Measurements from ENCODE around the gene RNF220. TPM values are rescaled to one million over a fixed set of nuclear protein-coding genes. Genes with fewer than 3 reads are reported as not detected.

RNF220 gene
- total RNA-seq, 1 donor from 2014 or later: 72.5 TPM

DNA sequence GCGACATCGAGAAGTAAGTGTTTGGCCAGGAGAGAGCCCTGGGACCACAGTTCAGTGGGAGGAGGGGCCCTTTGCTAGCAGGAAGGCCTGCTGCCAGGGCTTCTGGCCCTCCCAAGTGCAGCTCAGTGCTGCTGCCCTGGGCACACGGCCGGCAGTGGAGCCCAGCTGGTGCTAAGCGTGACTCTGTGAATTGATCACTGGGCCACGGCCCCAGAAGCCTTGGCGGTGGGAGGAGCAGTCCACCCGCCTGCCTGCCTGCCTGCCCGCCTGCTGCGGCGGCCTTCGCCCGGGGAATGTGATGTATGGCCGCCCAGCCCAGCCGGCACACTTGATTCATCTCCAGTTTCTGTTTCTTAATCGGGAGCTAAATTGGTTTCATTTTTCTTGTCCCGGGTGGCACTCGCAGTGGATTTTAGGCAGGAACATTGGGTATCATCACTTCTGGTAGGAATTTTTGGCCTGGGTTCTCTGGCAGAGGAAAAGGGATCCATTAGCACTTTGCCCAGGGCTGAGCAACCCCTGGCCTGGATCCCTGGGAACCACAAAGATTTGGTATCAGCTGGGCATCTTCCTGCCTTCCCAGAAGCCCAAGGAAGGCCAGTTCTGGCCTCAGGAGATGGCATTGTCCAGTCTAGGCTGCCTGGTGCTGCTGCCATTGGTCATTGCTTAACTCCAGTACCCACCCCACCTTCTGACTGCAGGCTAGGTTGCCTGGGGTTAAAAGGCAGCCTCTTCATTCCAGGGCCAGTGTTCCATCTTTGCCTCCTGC, 240.6 kb downstream of the RNF220 start:
- Histone ChIP-seq H3K27ac (peak overlapping the region; percentile 20), H3K4me3 (no peak overlapping the region), H3K27me3 (ENCODE audit: low read depth) (no peaks in the 10 kb centered on the region), H3K9me3 (no peaks in the 10 kb centered on the region), H3K36me3 (peaks cover 100% of the 10 kb centered on the region), H3K4me1 (no peaks in the 10 kb centered on the region)
- TF ChIP-seq, protein P1, sequence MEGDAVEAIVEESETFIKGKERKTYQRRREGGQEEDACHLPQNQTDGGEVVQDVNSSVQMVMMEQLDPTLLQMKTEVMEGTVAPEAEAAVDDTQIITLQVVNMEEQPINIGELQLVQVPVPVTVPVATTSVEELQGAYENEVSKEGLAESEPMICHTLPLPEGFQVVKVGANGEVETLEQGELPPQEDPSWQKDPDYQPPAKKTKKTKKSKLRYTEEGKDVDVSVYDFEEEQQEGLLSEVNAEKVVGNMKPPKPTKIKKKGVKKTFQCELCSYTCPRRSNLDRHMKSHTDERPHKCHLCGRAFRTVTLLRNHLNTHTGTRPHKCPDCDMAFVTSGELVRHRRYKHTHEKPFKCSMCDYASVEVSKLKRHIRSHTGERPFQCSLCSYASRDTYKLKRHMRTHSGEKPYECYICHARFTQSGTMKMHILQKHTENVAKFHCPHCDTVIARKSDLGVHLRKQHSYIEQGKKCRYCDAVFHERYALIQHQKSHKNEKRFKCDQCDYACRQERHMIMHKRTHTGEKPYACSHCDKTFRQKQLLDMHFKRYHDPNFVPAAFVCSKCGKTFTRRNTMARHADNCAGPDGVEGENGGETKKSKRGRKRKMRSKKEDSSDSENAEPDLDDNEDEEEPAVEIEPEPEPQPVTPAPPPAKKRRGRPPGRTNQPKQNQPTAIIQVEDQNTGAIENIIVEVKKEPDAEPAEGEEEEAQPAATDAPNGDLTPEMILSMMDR (IDR thresholded peaks at IDR 0.05): no peak
- ATAC-seq: peak; percentile 37 to 41
- intact Hi-C loops (cut with DNase I): no loop called here
- DNase-seq: no peak

DNA sequence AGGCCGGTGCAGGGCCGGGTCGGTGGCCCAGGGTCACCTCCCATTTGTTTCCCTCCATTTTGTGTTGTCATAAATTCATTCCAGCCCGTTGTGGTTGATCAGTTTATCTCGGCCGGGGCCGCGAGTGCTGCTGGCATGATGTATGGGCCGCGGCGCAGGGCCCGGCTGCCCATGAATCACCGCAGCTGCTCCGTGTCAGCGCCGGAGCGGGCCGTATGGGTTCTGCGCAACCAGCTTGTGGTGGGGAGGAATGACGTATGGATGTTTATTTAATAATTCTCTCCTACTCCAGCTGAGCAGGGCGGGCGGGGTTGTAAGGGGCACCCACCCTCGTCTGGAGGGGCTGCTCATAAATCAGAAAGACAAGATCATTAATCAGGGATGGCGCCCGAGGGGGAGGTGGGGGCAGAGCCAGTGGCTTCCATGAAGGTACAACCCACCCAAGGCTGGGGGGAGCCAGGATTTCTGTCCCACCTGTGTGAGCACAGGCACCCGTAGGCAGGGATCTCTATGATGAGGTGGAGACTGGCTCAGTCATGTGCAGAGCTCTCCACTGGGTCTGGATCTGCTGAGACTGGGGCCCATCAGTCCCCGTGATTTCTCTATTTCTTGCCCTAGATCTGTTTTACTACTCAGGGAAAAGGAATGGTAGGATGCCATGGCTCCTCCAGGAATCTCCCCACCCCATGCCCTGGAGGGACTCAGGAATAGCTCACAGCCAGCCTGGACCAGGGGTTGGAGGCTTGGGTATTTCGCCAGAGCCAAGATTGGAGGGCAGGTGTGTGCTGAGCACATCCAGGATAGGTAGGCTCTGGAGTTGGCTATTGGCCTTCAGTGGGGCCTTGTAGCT, 241.4 kb downstream of the RNF220 start:
- intact Hi-C loops (cut with DNase I): no loop called here
- no peaks in the 10 kb centered on the region for H3K4me1 ChIP-seq
- no peaks in the 10 kb centered on the region for H3K27me3 ChIP-seq (ENCODE audit: low read depth)
- TF ChIP-seq, protein P1 (IDR thresholded peaks at IDR 0.05): no peak
- H3K27ac ChIP-seq: peak overlapping the region; percentile 20
- H3K36me3 ChIP-seq: peaks cover 100% of the 10 kb centered on the region
- ATAC-seq (no peak), DNase-seq (no peak)
- H3K4me3 ChIP-seq: no peak overlapping the region
- no peaks in the 10 kb centered on the region for H3K9me3 ChIP-seq

DNA sequence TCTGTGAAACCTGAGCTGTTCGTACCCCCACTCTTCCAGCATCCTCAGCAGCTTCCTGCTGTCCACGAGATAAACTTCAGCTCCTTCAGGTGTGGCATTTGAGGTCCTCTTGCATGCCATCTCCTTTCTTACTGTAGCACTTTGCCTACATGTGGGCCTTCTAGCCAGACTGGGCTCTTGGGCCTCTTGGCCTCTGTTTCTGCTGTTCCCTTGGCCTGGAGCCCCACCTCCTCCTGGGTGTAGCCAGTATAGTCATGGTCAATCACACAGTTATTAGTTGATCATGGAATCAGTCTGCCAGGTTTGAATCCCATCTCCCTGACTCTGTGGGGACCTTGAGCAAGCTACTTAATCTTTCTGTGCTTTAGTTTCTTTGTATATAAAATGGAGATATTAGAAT, 242.8 kb downstream of the RNF220 start:
- no peak for ATAC-seq
- intact Hi-C loops (cut with DNase I): no loop called here
- H3K36me3 ChIP-seq: peaks cover 95% of the 10 kb centered on the region
- no peaks in the 10 kb centered on the region for H3K9me3 ChIP-seq
- no peaks in the 10 kb centered on the region for H3K27me3 ChIP-seq (ENCODE audit: low read depth)
- DNase-seq: no peak
- TF ChIP-seq, protein P1 (IDR thresholded peaks at IDR 0.05): no peak
- no peak overlapping the region for H3K4me3 ChIP-seq
- no peaks in the 10 kb centered on the region for H3K4me1 ChIP-seq
- H3K27ac ChIP-seq: no peak overlapping the region

DNA sequence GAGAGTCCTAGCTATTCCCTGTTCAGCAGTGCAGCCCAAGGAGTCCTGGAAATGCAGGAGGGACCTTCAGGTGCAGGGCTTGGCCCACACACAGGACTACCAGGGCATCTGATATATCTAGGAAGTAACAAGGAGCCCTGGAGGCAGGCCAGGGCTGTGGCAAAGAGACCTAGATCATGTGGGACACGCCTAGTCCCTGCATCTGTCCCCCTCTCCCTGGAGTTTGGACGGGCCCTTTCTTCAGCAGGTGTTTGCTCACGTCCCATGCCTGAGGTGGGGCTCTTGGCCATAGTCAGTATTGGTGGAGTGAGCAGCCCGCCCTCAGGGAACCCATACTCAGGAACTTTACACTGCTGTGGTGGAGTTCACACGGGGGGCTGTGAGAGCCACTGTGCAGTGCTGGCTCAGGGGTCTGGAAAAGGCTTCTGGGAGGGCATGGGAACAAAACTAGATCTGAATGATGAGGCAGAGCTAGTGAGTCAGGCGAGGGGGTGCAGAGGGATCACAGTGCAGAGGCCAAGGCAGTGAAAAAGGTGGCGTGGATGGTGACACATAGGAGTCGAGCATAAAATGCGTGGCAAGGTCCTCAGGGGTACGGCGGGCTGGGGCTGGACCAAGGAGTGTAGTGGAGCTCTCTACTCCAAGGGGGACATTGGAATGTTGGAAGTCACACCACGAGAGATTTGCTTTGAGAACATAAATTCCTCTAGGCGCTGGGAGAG, 243.6 kb downstream of the RNF220 start:
- H3K27me3 ChIP-seq (ENCODE audit: low read depth): no peaks in the 10 kb centered on the region
- TF ChIP-seq, protein P1 (IDR thresholded peaks at IDR 0.05): no peak
- intact Hi-C loops (cut with DNase I): no loop called here
- H3K9me3 ChIP-seq: no peaks in the 10 kb centered on the region
- H3K27ac ChIP-seq: no peak overlapping the region
- no peak overlapping the region for H3K4me3 ChIP-seq
- peaks cover 90% of the 10 kb centered on the region for H3K36me3 ChIP-seq
- no peak for ATAC-seq
- DNase-seq: no peak
- H3K4me1 ChIP-seq: no peaks in the 10 kb centered on the region

DNA sequence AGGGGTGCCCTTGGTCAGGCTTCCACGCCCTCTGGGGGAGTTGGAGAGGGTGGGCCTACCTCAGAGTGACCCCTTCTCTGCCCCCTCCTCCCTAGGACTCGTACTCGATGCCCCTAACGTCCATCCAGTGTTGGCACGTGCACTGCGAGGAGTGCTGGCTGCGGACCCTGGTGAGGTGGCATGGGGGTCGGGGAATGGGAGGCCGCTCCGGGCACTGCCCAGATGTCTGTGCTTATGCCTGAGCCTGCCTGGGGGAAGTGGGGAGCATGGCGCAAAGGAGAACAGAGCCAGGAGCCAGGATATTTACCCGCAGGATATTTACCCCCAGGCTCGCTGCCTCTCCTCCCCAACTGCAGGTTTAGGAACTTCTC, 244.7 kb downstream of the RNF220 start:
- DNase-seq: no peak
- intact Hi-C loops (cut with DNase I): no loop called here
- H3K4me3 ChIP-seq: no peak overlapping the region
- no peak overlapping the region for H3K27ac ChIP-seq
- H3K4me1 ChIP-seq: no peaks in the 10 kb centered on the region
- TF ChIP-seq, protein P1 (IDR thresholded peaks at IDR 0.05): no peak
- no peak for ATAC-seq
- no peaks in the 10 kb centered on the region for H3K9me3 ChIP-seq
- peaks cover 90% of the 10 kb centered on the region for H3K36me3 ChIP-seq
- H3K27me3 ChIP-seq (ENCODE audit: low read depth): no peaks in the 10 kb centered on the region

Data from lower lobe of right lung (tissue), 2 donors.